Measurements from ENCODE around the gene REEP1.

The REEP1 gene

GRCh38 chr2:86364894-86365293, 27.5 kb upstream of the REEP1 start (continued):
- TF ChIP-seq IKZF3 (tag by site-specific recombination; IDR thresholded peaks at IDR 0.05) (no peak), ZNF626 (tag by site-specific recombination; IDR thresholded peaks at IDR 0.05) (no peak)

GRCh38 chr2:86360776-86361175, 23.4 kb upstream of the REEP1 start:
- Histone ChIP-seq H3K4me1 (ENCODE audit: control insufficient read depth, insufficient read depth, low read length) (no peaks in the 10 kb centered on the region), H3K4me3 (ENCODE audit: low read depth, low read length) (no peak overlapping the region), H3K27ac (ENCODE audit: extremely low read depth, low read depth, low read length) (no peak overlapping the region), H3K9me3 (ENCODE audit: control insufficient read depth, insufficient read depth, low read depth, low read length) (no peaks in the 10 kb centered on the region), H3K36me3 (ENCODE audit: control insufficient read depth in 2 of 2, insufficient read depth in 1 of 2, low read length in 2 of 2) (no peaks in the 10 kb centered on the region)
- ChIA-PET POLR2A (no interaction called here), CTCF (interaction anchor here (0.9 kb wide), 1 partner anchor 11 kb away, joined by 3 read pairs; no protein-coding TSS in a partner anchor)
- TF ChIP-seq, protein P1, sequence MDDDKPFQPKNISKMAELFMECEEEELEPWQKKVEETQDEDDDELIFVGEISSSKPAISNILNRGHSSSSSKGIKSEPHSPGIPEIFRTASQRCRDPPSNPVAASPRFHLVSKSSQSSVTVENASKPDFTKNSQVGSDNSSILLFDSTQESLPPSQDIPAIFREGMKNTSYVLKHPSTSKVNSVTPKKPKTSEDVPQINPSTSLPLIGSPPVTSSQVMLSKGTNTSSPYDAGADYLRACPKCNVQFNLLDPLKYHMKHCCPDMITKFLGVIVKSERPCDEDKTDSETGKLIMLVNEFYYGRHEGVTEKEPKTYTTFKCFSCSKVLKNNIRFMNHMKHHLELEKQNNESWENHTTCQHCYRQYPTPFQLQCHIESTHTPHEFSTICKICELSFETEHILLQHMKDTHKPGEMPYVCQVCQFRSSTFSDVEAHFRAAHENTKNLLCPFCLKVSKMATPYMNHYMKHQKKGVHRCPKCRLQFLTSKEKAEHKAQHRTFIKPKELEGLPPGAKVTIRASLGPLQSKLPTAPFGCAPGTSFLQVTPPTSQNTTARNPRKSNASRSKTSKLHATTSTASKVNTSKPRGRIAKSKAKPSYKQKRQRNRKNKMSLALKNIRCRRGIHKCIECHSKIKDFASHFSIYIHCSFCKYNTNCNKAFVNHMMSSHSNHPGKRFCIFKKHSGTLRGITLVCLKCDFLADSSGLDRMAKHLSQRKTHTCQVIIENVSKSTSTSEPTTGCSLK (tag by site-specific recombination; IDR thresholded peaks at IDR 0.05): no peak
- TF ChIP-seq ZFHX2 (tag by site-specific recombination; conservative IDR thresholded peaks at IDR 0.05): peak; percentile 32; the same call in 1 of the 2 replicates

- TF ChIP-seq ZNF16 (tag by site-specific recombination; IDR thresholded peaks at IDR 0.05; ENCODE audit: low read depth): no peak
- no peak for TF ChIP-seq ZNF560 (tag by site-specific recombination; IDR thresholded peaks at IDR 0.05; ENCODE audit: borderline replicate concordance)
- no peak for TF ChIP-seq WT1 (tag by site-specific recombination; IDR thresholded peaks at IDR 0.05)
- ChIA-PET POLR2A (interaction anchor here (1.5 kb wide), 1 partner anchor 82 kb away, joined by 3 read pairs; the partner anchor contains the start of gene KDM3A), CTCF (interaction anchor here (1.0 kb wide), 1 partner anchor 138 kb away, joined by 3 read pairs; no protein-coding TSS in a partner anchor)
- Histone ChIP-seq H3K36me3 (ENCODE audit: control insufficient read depth in 2 of 2, insufficient read depth in 1 of 2, low read length in 2 of 2) (no peaks in the 10 kb centered on the region), H3K9me3 (ENCODE audit: control insufficient read depth, insufficient read depth, low read depth, low read length) (no peaks in the 10 kb centered on the region), H3K4me1 (ENCODE audit: control insufficient read depth, insufficient read depth, low read length) (no peaks in the 10 kb centered on the region), H3K27ac (ENCODE audit: extremely low read depth, low read depth, low read length) (no peak overlapping the region), H3K4me3 (ENCODE audit: low read depth, low read length) (no peak overlapping the region)
These were observed 21.5 kb upstream of the REEP1 start for GRCh38 chr2:86358957-86359356.

DNA sequence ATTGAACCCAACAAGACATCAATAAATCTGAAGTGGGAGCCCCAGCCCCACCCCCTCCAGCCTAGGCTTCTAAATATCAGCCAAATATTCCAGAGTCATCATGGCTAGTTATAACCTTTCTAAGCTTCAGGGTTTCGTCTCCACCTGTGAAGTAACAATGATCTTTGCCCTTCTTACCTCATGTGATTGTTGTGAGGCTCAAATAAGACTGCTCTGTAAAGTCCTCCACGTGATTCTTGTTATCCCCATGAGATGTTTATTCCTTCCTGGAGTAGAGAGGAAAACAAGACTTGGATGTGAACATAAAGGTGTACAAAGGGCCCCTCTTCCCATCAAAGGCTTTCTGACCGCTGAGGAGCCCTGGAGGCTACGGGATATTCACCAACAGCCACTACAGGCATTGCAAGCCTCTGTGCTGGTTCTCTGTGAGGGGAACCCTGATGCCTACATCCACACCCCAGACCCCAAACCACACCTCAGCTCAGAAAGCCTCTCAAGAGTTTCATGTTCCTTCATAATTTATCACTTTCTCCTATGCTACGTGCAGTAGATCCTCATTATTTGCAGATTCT, 20.1 kb upstream of the REEP1 start:
- Histone ChIP-seq H3K4me3 (ENCODE audit: low read depth, low read length) (no peak overlapping the region), H3K27ac (ENCODE audit: extremely low read depth, low read depth, low read length) (no peak overlapping the region), H3K9me3 (ENCODE audit: control insufficient read depth, insufficient read depth, low read depth, low read length) (no peaks in the 10 kb centered on the region), H3K4me1 (ENCODE audit: control insufficient read depth, insufficient read depth, low read length) (no peaks in the 10 kb centered on the region), H3K36me3 (ENCODE audit: control insufficient read depth in 2 of 2, insufficient read depth in 1 of 2, low read length in 2 of 2) (no peaks in the 10 kb centered on the region)
- ChIA-PET POLR2A (interaction anchor here (1.0 kb wide), 1 partner anchor 10 kb away, joined by 3 read pairs; no protein-coding TSS in a partner anchor), CTCF (interaction anchor here (1.2 to 1.7 kb wide), 3 partner anchors 11 to 142 kb away, joined by 5 to 8 read pairs (median 5); no protein-coding TSS in a partner anchor)
- TF ChIP-seq ZNF610 (tag by site-specific recombination; IDR thresholded peaks at IDR 0.05; ENCODE audit: borderline replicate concordance) (no peak), ZNF571 (tag by site-specific recombination; IDR thresholded peaks at IDR 0.05) (no peak), ZNF266 (tag by site-specific recombination; IDR thresholded peaks at IDR 0.05; ENCODE audit: low read depth) (no peak), ZFP37 (tag by site-specific recombination; IDR thresholded peaks at IDR 0.05) (no peak), ZNF404 (tag by site-specific recombination; IDR thresholded peaks at IDR 0.05) (no peak), ZNF623 (tag by site-specific recombination; IDR thresholded peaks at IDR 0.05) (no peak), ZEB2 (tag by site-specific recombination; IDR thresholded peaks at IDR 0.05) (no peak), ZNF561 (tag by site-specific recombination; IDR thresholded peaks at IDR 0.05; ENCODE audit: borderline replicate concordance) (no peak), ZNF580 (tag by site-specific recombination; IDR thresholded peaks at IDR 0.05) (no peak)
- TF ChIP-seq, protein P2, sequence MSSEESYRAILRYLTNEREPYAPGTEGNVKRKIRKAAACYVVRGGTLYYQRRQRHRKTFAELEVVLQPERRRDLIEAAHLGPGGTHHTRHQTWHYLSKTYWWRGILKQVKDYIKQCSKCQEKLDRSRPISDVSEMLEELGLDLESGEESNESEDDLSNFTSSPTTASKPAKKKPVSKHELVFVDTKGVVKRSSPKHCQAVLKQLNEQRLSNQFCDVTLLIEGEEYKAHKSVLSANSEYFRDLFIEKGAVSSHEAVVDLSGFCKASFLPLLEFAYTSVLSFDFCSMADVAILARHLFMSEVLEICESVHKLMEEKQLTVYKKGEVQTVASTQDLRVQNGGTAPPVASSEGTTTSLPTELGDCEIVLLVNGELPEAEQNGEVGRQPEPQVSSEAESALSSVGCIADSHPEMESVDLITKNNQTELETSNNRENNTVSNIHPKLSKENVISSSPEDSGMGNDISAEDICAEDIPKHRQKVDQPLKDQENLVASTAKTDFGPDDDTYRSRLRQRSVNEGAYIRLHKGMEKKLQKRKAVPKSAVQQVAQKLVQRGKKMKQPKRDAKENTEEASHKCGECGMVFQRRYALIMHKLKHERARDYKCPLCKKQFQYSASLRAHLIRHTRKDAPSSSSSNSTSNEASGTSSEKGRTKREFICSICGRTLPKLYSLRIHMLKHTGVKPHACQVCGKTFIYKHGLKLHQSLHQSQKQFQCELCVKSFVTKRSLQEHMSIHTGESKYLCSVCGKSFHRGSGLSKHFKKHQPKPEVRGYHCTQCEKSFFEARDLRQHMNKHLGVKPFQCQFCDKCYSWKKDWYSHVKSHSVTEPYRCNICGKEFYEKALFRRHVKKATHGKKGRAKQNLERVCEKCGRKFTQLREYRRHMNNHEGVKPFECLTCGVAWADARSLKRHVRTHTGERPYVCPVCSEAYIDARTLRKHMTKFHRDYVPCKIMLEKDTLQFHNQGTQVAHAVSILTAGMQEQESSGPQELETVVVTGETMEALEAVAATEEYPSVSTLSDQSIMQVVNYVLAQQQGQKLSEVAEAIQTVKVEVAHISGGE (tag by site-specific recombination; conservative IDR thresholded peaks at IDR 0.05; ENCODE audit: low read depth): no peak

Data from HEK293 (cell line).